SH-SY5Y (cell line): ENCODE data around the gene SLX9.

Experiments used
- GATA2 ChIP-seq: IDR thresholded peaks from 2 replicates; pipeline ENCODE4 v1.6.1; 2011; ENCODE audit warnings: mild to moderate bottlenecking, low read depth, low read length
- GATA3 ChIP-seq: IDR thresholded peaks from 2 replicates; pipeline ENCODE4 v1.6.1; 2011; ENCODE audit warnings: low read depth, mild to moderate bottlenecking, low read length, moderate library complexity

DNA sequence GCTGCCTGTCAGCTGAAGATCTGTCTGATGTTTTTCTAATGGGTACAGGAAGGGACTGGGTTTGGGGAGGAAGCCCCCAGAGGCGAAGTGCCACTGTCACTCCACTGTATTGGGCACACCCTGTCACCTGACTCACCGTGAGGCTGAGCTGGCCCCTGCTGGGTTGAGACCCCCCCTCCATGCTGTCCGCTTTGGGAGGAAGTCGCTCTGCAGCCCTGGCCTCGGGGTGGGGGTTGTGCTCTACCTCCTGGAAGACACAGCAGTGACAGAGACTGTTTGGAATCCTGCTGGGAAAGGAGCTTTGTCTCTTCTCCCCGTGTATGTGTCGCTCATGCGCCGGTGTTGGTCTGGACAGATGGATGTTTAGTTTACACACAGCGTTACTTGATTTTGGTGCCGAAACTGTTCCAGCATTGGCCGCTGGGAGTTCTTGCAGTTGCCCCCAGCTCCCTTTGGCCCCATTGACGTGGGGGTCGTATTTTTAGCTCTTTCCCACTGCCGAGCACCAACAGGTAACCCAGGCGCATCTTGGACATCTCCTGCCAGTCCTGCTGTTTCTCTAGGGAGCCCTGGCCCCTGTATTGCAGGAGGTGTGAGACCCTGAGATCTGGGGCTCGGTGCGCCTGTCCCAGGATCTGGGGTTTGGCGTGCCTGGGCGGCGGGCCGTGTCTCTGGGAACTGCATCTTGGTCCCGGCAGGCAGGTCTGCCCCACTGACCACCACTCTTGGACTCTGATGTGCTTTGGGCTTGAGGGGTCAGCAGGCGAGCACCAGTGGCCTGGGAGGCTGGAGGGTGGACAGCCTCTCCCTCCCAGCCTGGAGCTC, 30.3 kb downstream of the SLX9 start:
- no peak for TF ChIP-seq GATA2
- no peak for TF ChIP-seq GATA3
